ENCODE results near the gene EXT2. TPM values are rescaled to one million over a fixed set of nuclear protein-coding genes. Genes with fewer than 3 reads are reported as not detected.

EXT2 gene
- total RNA-seq, 2 donors from 2014 or later, result 76.5 to 96.7 TPM

DNA sequence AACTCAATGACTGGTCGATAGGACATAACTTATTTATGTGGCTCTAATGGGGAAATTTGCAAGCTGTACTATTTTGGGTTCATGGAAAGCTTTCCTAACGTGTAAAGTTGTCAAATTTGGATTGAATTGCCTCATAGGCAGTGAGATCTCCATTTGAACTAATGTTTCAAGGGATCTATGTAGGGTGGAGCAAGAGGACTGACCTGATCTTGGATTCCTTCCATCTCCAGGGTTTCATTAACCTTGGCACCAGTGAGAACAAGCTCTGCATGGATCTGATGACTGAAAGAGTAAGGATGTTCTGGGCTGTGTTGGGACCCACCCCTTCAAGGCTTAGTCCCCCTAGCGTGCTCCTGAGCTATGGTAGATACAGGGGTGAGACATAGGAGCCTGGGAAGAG lies 45.6 kb upstream of the EXT2 start:
- DNase-seq (ENCODE audit: low spot score), result no peak
- TF ChIP-seq, protein P1, sequence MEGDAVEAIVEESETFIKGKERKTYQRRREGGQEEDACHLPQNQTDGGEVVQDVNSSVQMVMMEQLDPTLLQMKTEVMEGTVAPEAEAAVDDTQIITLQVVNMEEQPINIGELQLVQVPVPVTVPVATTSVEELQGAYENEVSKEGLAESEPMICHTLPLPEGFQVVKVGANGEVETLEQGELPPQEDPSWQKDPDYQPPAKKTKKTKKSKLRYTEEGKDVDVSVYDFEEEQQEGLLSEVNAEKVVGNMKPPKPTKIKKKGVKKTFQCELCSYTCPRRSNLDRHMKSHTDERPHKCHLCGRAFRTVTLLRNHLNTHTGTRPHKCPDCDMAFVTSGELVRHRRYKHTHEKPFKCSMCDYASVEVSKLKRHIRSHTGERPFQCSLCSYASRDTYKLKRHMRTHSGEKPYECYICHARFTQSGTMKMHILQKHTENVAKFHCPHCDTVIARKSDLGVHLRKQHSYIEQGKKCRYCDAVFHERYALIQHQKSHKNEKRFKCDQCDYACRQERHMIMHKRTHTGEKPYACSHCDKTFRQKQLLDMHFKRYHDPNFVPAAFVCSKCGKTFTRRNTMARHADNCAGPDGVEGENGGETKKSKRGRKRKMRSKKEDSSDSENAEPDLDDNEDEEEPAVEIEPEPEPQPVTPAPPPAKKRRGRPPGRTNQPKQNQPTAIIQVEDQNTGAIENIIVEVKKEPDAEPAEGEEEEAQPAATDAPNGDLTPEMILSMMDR (IDR thresholded peaks at IDR 0.05), result no peak
- TF ChIP-seq POLR2A (IDR thresholded peaks at IDR 0.05), result no peak
- TF ChIP-seq POLR2AphosphoS5 (IDR thresholded peaks at IDR 0.05), result no peak
- Histone ChIP-seq H3K9me3 (no peaks in the 10 kb centered on the region), H3K27ac (no peak overlapping the region), H3K4me1 (replicated peaks) (no peaks in the 10 kb centered on the region), H3K4me3 (no peak overlapping the region), H3K36me3 (no peaks in the 10 kb centered on the region), H3K27me3 (replicated peaks; ENCODE audit: insufficient read depth) (no peaks in the 10 kb centered on the region)
- intact Hi-C loops (cut with DNase I), result no loop called here
- WGBS, result 86% methylated on average over 3 of the region's 3 CpGs

GRCh38 chr11:44051171-44051570 lies 44.3 kb upstream of the EXT2 start:
- Histone ChIP-seq H3K9me3 (no peaks in the 10 kb centered on the region), H3K36me3 (no peaks in the 10 kb centered on the region), H3K4me1 (replicated peaks) (no peaks in the 10 kb centered on the region), H3K27ac (no peak overlapping the region), H3K4me3 (no peak overlapping the region), H3K27me3 (replicated peaks; ENCODE audit: insufficient read depth) (no peaks in the 10 kb centered on the region)
- WGBS, result 97% methylated on average over 4 of the region's 4 CpGs
- no peak for DNase-seq (ENCODE audit: low spot score)
- no peak for TF ChIP-seq POLR2AphosphoS5 (IDR thresholded peaks at IDR 0.05)
- TF ChIP-seq POLR2A (IDR thresholded peaks at IDR 0.05), result no peak
- TF ChIP-seq, protein P1 (IDR thresholded peaks at IDR 0.05), result no peak
- intact Hi-C loops (cut with DNase I), result no loop called here

- no peak for DNase-seq (ENCODE audit: low spot score)
These were observed 38.1 kb upstream of the EXT2 start for GRCh38 chr11:44057340-44057739.

DNA sequence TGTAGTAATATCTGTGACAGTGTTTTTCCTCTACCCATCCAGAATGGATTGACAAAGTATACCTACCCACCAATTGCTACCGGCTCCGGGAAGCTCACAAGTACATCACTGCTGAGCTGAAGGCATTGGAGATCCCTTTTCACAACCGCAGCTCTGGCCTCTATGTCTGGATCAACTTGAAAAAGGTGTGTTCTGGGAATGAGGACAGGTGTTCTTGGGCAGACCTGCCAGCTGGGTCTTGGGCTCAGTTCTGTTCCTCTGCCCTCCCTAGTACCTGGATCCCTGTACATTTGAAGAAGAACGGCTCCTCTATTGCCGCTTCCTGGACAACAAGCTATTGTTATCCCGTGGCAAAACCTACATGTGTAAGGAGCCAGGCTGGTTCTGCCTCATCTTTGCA lies 37.2 kb upstream of the EXT2 start:
- TF ChIP-seq POLR2AphosphoS5 (IDR thresholded peaks at IDR 0.05) (no peak), POLR2A (IDR thresholded peaks at IDR 0.05) (no peak)
- TF ChIP-seq, protein P1 (IDR thresholded peaks at IDR 0.05), result no peak
- H3K4me1 ChIP-seq (replicated peaks), result no peaks in the 10 kb centered on the region
- intact Hi-C loops (cut with DNase I), result no loop called here
- H3K9me3 ChIP-seq, result no peaks in the 10 kb centered on the region
- H3K27me3 ChIP-seq (replicated peaks; ENCODE audit: insufficient read depth), result no peaks in the 10 kb centered on the region
- H3K4me3 ChIP-seq, result no peak overlapping the region
- no peak overlapping the region for H3K27ac ChIP-seq
- no peak for DNase-seq (ENCODE audit: low spot score)
- 88% methylated on average over 6 of the region's 6 CpGs for WGBS
- no peaks in the 10 kb centered on the region for H3K36me3 ChIP-seq

More at GRCh38 chr11:44057340-44057739, 38.1 kb upstream of the EXT2 start:
- Histone ChIP-seq H3K27ac (no peak overlapping the region), H3K27me3 (replicated peaks; ENCODE audit: insufficient read depth) (no peaks in the 10 kb centered on the region), H3K36me3 (no peaks in the 10 kb centered on the region), H3K4me3 (no peak overlapping the region), H3K9me3 (no peaks in the 10 kb centered on the region), H3K4me1 (replicated peaks) (no peaks in the 10 kb centered on the region)
- intact Hi-C loops (cut with DNase I), result no loop called here
- 83% methylated on average over 6 of the region's 6 CpGs for WGBS
- TF ChIP-seq, protein P1 (IDR thresholded peaks at IDR 0.05), result no peak
- TF ChIP-seq POLR2A (IDR thresholded peaks at IDR 0.05) (no peak), POLR2AphosphoS5 (IDR thresholded peaks at IDR 0.05) (no peak)

- DNase-seq (ENCODE audit: low spot score), result no peak
- Histone ChIP-seq H3K9me3 (no peaks in the 10 kb centered on the region), H3K27me3 (replicated peaks; ENCODE audit: insufficient read depth) (no peaks in the 10 kb centered on the region), H3K27ac (peak overlapping the region; percentile 74 to 91), H3K4me1 (replicated peaks) (no peaks in the 10 kb centered on the region), H3K4me3 (no peak overlapping the region), H3K36me3 (no peaks in the 10 kb centered on the region)
- intact Hi-C loops (cut with DNase I), result no loop called here
- no peak for TF ChIP-seq POLR2AphosphoS5 (IDR thresholded peaks at IDR 0.05)
- TF ChIP-seq POLR2A (IDR thresholded peaks at IDR 0.05), result no peak
- TF ChIP-seq, protein P1 (IDR thresholded peaks at IDR 0.05), result no peak
- 61% methylated on average over 4 of the region's 4 CpGs for WGBS
These were observed 30.3 kb upstream of the EXT2 start for GRCh38 chr11:44065161-44065661.
